B cell (primary cell): ENCODE measurements around the gene KIAA0232. TPM values are rescaled to one million over a fixed set of nuclear protein-coding genes. Genes with fewer than 3 reads are reported as not detected.
A peak's percentile ranks its signal among the peaks of the same experiment; 100 is the strongest.

ENCODE experiments used
- ATAC-seq: fragments of 200-7000 bp; cut with Tn5 transposase; one replicate; pipeline ENCODE4 v1.10.0; 2021; ENCODE audit warnings: low read depth, mild to moderate bottlenecking, moderate number of reproducible peaks, moderate library complexity
- CTCF ChIA-PET: fragments of 350-600 bp; sonication (Branson Sonifier 250); formaldehyde crosslinking; loops from one replicate; lab custom pipeline; 2021; ENCODE audit warnings: antibody characterized with exemption, inconsistent platforms; lab: Charles Lee
- POLR2A ChIA-PET: fragments of 350-600 bp; sonication (Branson Sonifier 250); formaldehyde crosslinking; loops from one replicate; lab custom pipeline; 2021; ENCODE audit warnings: antibody characterized with exemption; lab: Charles Lee
- DNase-seq: peaks from one replicate; pipeline ENCODE4 v3.0.0; 2013
- H2AFZ ChIP-seq: 2 replicates; pipeline ENCODE4 v1.6.1; 2012; ENCODE audit warnings: mild to moderate bottlenecking, low read depth, low read length; ENCODE audit not compliant: insufficient read depth, poor library complexity, severe bottlenecking
- H3K27ac ChIP-seq, 2 donors: 1 replicate in 1 of 2; 2 replicates in 1 of 2; pipeline ENCODE4 v1.5.1; 2012 to 2013; ENCODE audit warnings: low read length in 2 of 2, mild to moderate bottlenecking in 2 of 2, moderate library complexity in 1 of 2
- H3K27me3 ChIP-seq, 4 experiments: fragments of 200-600 bp in 1 of 4; sonication (generic) in 1 of 4; replicated peaks in 1 of 4; 1 replicate in 2 of 4; 2 replicates in 2 of 4; pipeline versions ENCODE4 v1.6.1 to v1.7.0; 2013 to 2016; ENCODE audit warnings: low read length in 3 of 4, mild to moderate bottlenecking in 2 of 4, mixed read lengths in 1 of 4, moderate library complexity in 1 of 4; ENCODE audit not compliant: insufficient read depth in 4 of 4, control insufficient read depth in 3 of 4; ENCODE audit errors: control extremely low read depth in 1 of 4
- H3K36me3 ChIP-seq, 2 experiments: replicated peaks in 1 of 2; 1 replicate in 1 of 2; 2 replicates in 1 of 2; pipeline versions ENCODE4 v1.6.1 to v1.7.1; 2013; ENCODE audit warnings: low read length in 1 of 2; ENCODE audit not compliant: insufficient read depth in 2 of 2, control insufficient read depth in 1 of 2; ENCODE audit errors: control extremely low read depth in 1 of 2, extremely low read depth in 1 of 2
- H3K4me1 ChIP-seq, 2 donors: fragments of 200-600 bp in 1 of 2; sonication (generic) in 1 of 2; 1 replicate in 1 of 2; 2 replicates in 1 of 2; pipeline versions ENCODE4 v1.5.1 to v1.6.1; 2013 to 2017; ENCODE audit warnings: low read length in 2 of 2; ENCODE audit not compliant: control insufficient read depth in 2 of 2, insufficient read depth in 2 of 2
- H3K4me2 ChIP-seq: replicated peaks from 2 replicates; pipeline ENCODE3; 2012; ENCODE audit warnings: mild to moderate bottlenecking, low read depth, low read length; ENCODE audit not compliant: poor library complexity, severe bottlenecking
- H3K4me3 ChIP-seq, 5 experiments: fragments of 200-600 bp in 1 of 5; sonication (generic) in 1 of 5; 1 replicate in 3 of 5; 2 replicates in 2 of 5; pipeline versions ENCODE4 v1.5.1 to v1.7.0; 2011 to 2016; ENCODE audit warnings: low read length in 4 of 5, mild to moderate bottlenecking in 4 of 5, low read depth in 2 of 5, control low read depth in 1 of 5, moderate library complexity in 1 of 5; ENCODE audit not compliant: insufficient read depth in 1 of 5; ENCODE audit errors: control extremely low read depth in 1 of 5, extremely low read depth in 1 of 5
- H3K79me2 ChIP-seq: fragments of 200-600 bp; sonication (generic); one replicate; pipeline ENCODE4 v1.6.0; 2016; ENCODE audit warnings: low read length; ENCODE audit not compliant: control insufficient read depth, insufficient read depth
- H3K9ac ChIP-seq: fragments of 200-600 bp; sonication (generic); 2 replicates; pipeline ENCODE4 v1.6.1; 2017; ENCODE audit warnings: mild to moderate bottlenecking, low read length, moderate library complexity
- H3K9me3 ChIP-seq, 3 donors: one replicate each; pipeline versions ENCODE4 v1.6.1 to v1.7.1; 2013; ENCODE audit warnings: low read length in 2 of 3; ENCODE audit not compliant: control insufficient read depth in 2 of 3, insufficient read depth in 1 of 3; ENCODE audit errors: control extremely low read depth in 1 of 3
- H4K20me1 ChIP-seq: 2 replicates; pipeline ENCODE4 v1.6.0; 2012; ENCODE audit warnings: mild to moderate bottlenecking, low read length; ENCODE audit not compliant: insufficient read depth, control insufficient read depth, poor library complexity, severe bottlenecking
- H3K27ac Mint-ChIP-seq: one replicate; pipeline ENCODE4 v1.8.0; 2021; ENCODE audit warnings: mixed read lengths
- H3K27me3 Mint-ChIP-seq: one replicate; pipeline ENCODE4 v1.8.0; 2021; ENCODE audit warnings: mixed read lengths
- H3K4me1 Mint-ChIP-seq: one replicate; pipeline ENCODE4 v1.8.0; 2021; ENCODE audit warnings: mixed read lengths
- H3K4me3 Mint-ChIP-seq: one replicate; pipeline ENCODE4 v1.8.0; 2021; ENCODE audit warnings: mixed read lengths
- H3K9me3 Mint-ChIP-seq: one replicate; pipeline ENCODE4 v1.8.0; 2022; ENCODE audit warnings: mixed read lengths; ENCODE audit not compliant: insufficient read depth
- CTCF ChIP-seq: fragments of 200-600 bp; IDR thresholded peaks from one replicate; pipeline ENCODE4 v1.8.0; 2022; ENCODE audit warnings: antibody characterized with exemption, mild to moderate bottlenecking
- EZH2 ChIP-seq: IDR thresholded peaks from 2 replicates; pipeline ENCODE4 v1.6.1; 2012; ENCODE audit warnings: borderline replicate concordance, low read depth, mild to moderate bottlenecking, moderate library complexity, low read length; ENCODE audit not compliant: insufficient read depth, poor library complexity, severe bottlenecking
- WGBS: methylation state at CpG from one replicate; pipeline ENCODE4 v1.1.5; 2013; ENCODE audit warnings: missing lambda C conversion rate; ENCODE audit not compliant: insufficient coverage; 5-methylcytosine and 5-hydroxymethylcytosine counted together
- intact Hi-C: fragments of 100-400 bp; cut with micrococcal nuclease; formaldehyde crosslinking; loops from one replicate; pipeline ENCODE4 v1.10.0; 2022
- polyA plus RNA-seq: library from polyadenylated mRNA; depleted of rRNA; stranded (reverse); fragments of >200 nt; gene quantifications from 2 replicates; pipeline ENCODE4 v1.2.3, GENCODE V29; 2012
- total RNA-seq, 2 donors: library from RNA; stranded (reverse); fragments of 120-200 nt in 1 of 2; gene quantifications; 1 replicate in 1 of 2; 2 replicates in 1 of 2; pipeline versions ENCODE4 v1.2.3 to v1.2.4, GENCODE V29; 2013 to 2022

KIAA0232 gene
- total and polyA plus RNA-seq, 2 donors (not counting 1 experiment from before 2014, with no cell fraction given): 2.9 to 20.8 TPM

GRCh38 chr4:6873792-6874461, 91.4 kb downstream of the KIAA0232 start:
- TF ChIP-seq CTCF: peak; percentile 82
- no peak for TF ChIP-seq EZH2
- ATAC-seq: peak; percentile 50
- H3K4me3 ChIP-seq: no peak overlapping the region
- H2AFZ ChIP-seq: no peak overlapping the region
- ChIA-PET POLR2A (interaction anchor here (0.6 to 0.8 kb wide), 3 partner anchors 101 to 235 kb away, joined by 3 to 5 read pairs (median 4); no protein-coding TSS in a partner anchor), CTCF (interaction anchor here (0.6 to 5.1 kb wide), 46 partner anchors 10 to 624 kb away, joined by 3 to 163 read pairs (median 4); partner anchors contain the start of genes BLOC1S4, MRFAP1L1, TADA2B and TBC1D14)
- 67% methylated on average over 3 of the region's 3 CpGs for WGBS
- intact Hi-C loops: loop anchor here (1.0 to 2.0 kb wide), 4 partner anchors 35 to 200 kb away; partner anchors contain the start of genes KIAA0232 and TBC1D14
- no peak overlapping the region for H3K4me2 ChIP-seq
- peak overlapping the region; percentile 53 for H3K27ac Mint-ChIP-seq
- H3K4me3 Mint-ChIP-seq: no peak overlapping the region
- no peaks in the 10 kb centered on the region for H3K9me3 ChIP-seq
- no peak overlapping the region for H3K9ac ChIP-seq
- no peak overlapping the region for H3K27ac ChIP-seq
- no peaks in the 10 kb centered on the region for H3K27me3 ChIP-seq
- peaks cover 0 to 30% of the 10 kb centered on the region in 2 experiments for H3K36me3 ChIP-seq
- peaks cover 10 to 14% of the 10 kb centered on the region in 2 donors for H3K4me1 ChIP-seq
- no peaks in the 10 kb centered on the region for H3K9me3 Mint-ChIP-seq
- H4K20me1 ChIP-seq: no peaks in the 10 kb centered on the region
- H3K79me2 ChIP-seq: no peaks in the 10 kb centered on the region
- DNase-seq: peak; percentile 72
- no peaks in the 10 kb centered on the region for H3K27me3 Mint-ChIP-seq
- H3K4me1 Mint-ChIP-seq: peaks cover 12% of the 10 kb centered on the region

GRCh38 chr4:6874981-6875380, 92.5 kb downstream of the KIAA0232 start:
- CTCF ChIA-PET: interaction anchor here (0.9 to 5.1 kb wide), 17 partner anchors 11 to 543 kb away, joined by 3 to 163 read pairs (median 9); partner anchors contain the start of genes BLOC1S4 and MRFAP1L1
- Histone ChIP-seq H3K9me3 (no peaks in the 10 kb centered on the region), H3K27ac (no peak overlapping the region), H3K4me2 (no peak overlapping the region), H3K4me3 (no peak overlapping the region), H3K79me2 (no peaks in the 10 kb centered on the region), H3K9ac (no peak overlapping the region), H2AFZ (no peak overlapping the region), H3K27me3 (no peaks in the 10 kb centered on the region), H4K20me1 (no peaks in the 10 kb centered on the region), H3K4me1 (peaks cover 10 to 14% of the 10 kb centered on the region in 2 donors), H3K36me3 (peaks cover 0 to 36% of the 10 kb centered on the region in 2 experiments)
- POLR2A ChIA-PET: interaction anchor here (0.5 kb wide), 1 partner anchor 155 kb away, joined by 3 read pairs; no protein-coding TSS in a partner anchor
- Mint-ChIP-seq H3K9me3 (no peaks in the 10 kb centered on the region), H3K4me1 (peaks cover 12% of the 10 kb centered on the region), H3K4me3 (no peak overlapping the region), H3K27ac (no peak overlapping the region), H3K27me3 (no peaks in the 10 kb centered on the region)
- intact Hi-C loops: loop anchor here (1.0 to 2.0 kb wide), 4 partner anchors 34 to 201 kb away; partner anchors contain the start of genes KIAA0232 and TBC1D14
- DNase-seq (no peak), ATAC-seq (no peak)
- 98% methylated on average over 4 of the region's 4 CpGs for WGBS
- no peak for TF ChIP-seq CTCF
- no peak for TF ChIP-seq EZH2
